K562 (cell line): Measurements from ENCODE around the gene GRID2IP. TPM values are rescaled to one million over a fixed set of nuclear protein-coding genes. Genes with fewer than 3 reads are reported as not detected.

Experiments
- ATAC-seq: fragments of 200-7000 bp; cut with Tn5 transposase; 3 replicates; pipeline ENCODE4 v1.9.1; 2020; ENCODE audit warnings: moderate library complexity
- BruUV-seq: library from RNA; stranded (reverse); fragments of 400-500 nt; replicated peaks from 2 replicates; lab custom pipeline; 2021; lab: Mats Ljungman, UMichigan
- CTCF ChIA-PET: fragments of 300-600 bp; formaldehyde crosslinking; extraction: SDS; loops from one replicate; lab custom pipeline; 2021; ENCODE audit warnings: low intra/inter-chr PET ratio; lab: Yijun Ruan, JAX
- POLR2A ChIA-PET: fragments of 300-600, 350-650 bp; sonication (Branson Sonifier 250); formaldehyde crosslinking; extraction: SDS; loops from one replicate; lab custom pipeline; 2021; ENCODE audit warnings: antibody characterized with exemption, inconsistent platforms; lab: Yijun Ruan, JAX
- DNase-seq, 4 experiments: peaks; one replicate each; pipeline versions ENCODE4 v3.0.0 to v3.0.0-alpha.2; 2011 to 2018; ENCODE audit warnings: low spot score in 3 of 4, mixed read lengths in 3 of 4; ENCODE audit errors: extremely low read depth in 1 of 4
- FAIRE-seq: peaks from 2 replicates; lab custom pipeline; 2011; peaks lifted over from hg19 to GRCh38; lab: Jason Lieb, UNC
- H2AFZ ChIP-seq: 2 replicates; pipeline ENCODE4 v1.6.0; 2011; ENCODE audit warnings: low read depth, low read length, control low read depth, inconsistent platforms
- H3K27ac ChIP-seq: fragments of 200-600 bp; 3 replicates; pipeline ENCODE4 v1.8.0; 2011; ENCODE audit warnings: low read depth, mild to moderate bottlenecking, control low read depth, inconsistent platforms, low read length, moderate library complexity, mixed read lengths; ENCODE audit errors: extremely low read depth
- H3K27me3 ChIP-seq, 2 experiments: fragments of 300-600 bp in 1 of 2; 2 replicates in 1 of 2; 3 replicates in 1 of 2; pipeline versions ENCODE4 v1.6.0 to v1.8.0; 2011; ENCODE audit warnings: inconsistent platforms in 2 of 2, low read length in 2 of 2, mild to moderate bottlenecking in 1 of 2, mixed read lengths in 1 of 2, moderate library complexity in 1 of 2; ENCODE audit not compliant: control insufficient read depth in 2 of 2, insufficient read depth in 2 of 2
- H3K36me3 ChIP-seq: fragments of 300-600 bp; 3 replicates; pipeline ENCODE4 v1.8.0; 2011; ENCODE audit warnings: mild to moderate bottlenecking, low read length, inconsistent platforms; ENCODE audit not compliant: control insufficient read depth, insufficient read depth
- H3K4me1 ChIP-seq, 2 experiments: fragments of 200-600 bp in 1 of 2; replicated peaks in 1 of 2; 2 replicates in 1 of 2; 3 replicates in 1 of 2; pipeline versions ENCODE4 v1.5.1 to v1.8.0; 2011; ENCODE audit warnings: inconsistent platforms in 2 of 2, low read length in 2 of 2, mild to moderate bottlenecking in 1 of 2, mixed read lengths in 1 of 2, moderate library complexity in 1 of 2; ENCODE audit not compliant: control insufficient read depth in 2 of 2, insufficient read depth in 2 of 2
- H3K4me2 ChIP-seq: 2 replicates; pipeline ENCODE4 v1.6.1; 2011; ENCODE audit warnings: low read length, control low read depth, inconsistent platforms, mixed read lengths; ENCODE audit not compliant: insufficient read depth
- H3K4me3 ChIP-seq: fragments of 200-600 bp; sonication (generic), shearing (Covaris generic); 2 replicates; pipeline ENCODE4 v1.5.1; 2016; ENCODE audit warnings: control low read depth, inconsistent platforms
- H3K79me2 ChIP-seq: fragments of 200-600 bp; 3 replicates; pipeline ENCODE4 v1.8.0; 2011; ENCODE audit warnings: low read length, inconsistent platforms; ENCODE audit not compliant: control insufficient read depth, insufficient read depth
- H3K9ac ChIP-seq, 2 experiments: 2 replicates each; pipeline versions ENCODE4 v1.6.0 to v1.6.1; 2011; ENCODE audit warnings: low read depth in 2 of 2, low read length in 2 of 2, control low read depth in 1 of 2, inconsistent platforms in 1 of 2, mild to moderate bottlenecking in 1 of 2, mixed read lengths in 1 of 2; ENCODE audit not compliant: insufficient read depth in 1 of 2
- H3K9me1 ChIP-seq: one replicate; pipeline ENCODE4 v1.6.0; 2011; ENCODE audit warnings: inconsistent platforms, mild to moderate bottlenecking, low read length, moderate library complexity; ENCODE audit not compliant: control insufficient read depth, insufficient read depth
- H3K9me3 ChIP-seq: replicated peaks from 2 replicates; pipeline ENCODE4 v1.5.1; 2011; ENCODE audit warnings: low read depth, low read length, inconsistent platforms; ENCODE audit not compliant: control insufficient read depth, insufficient read depth
- H4K20me1 ChIP-seq: replicated peaks from 2 replicates; pipeline ENCODE4 v1.6.1; 2011; ENCODE audit warnings: low read length, inconsistent platforms, mixed read lengths; ENCODE audit not compliant: control insufficient read depth, insufficient read depth
- ATF4 ChIP-seq: fragments of 450-650 bp; formaldehyde crosslinking; IDR thresholded peaks from 2 replicates; pipeline ENCODE4 v1.4.0; 2022; ENCODE audit warnings: mild to moderate bottlenecking, moderate library complexity
- BMI1 ChIP-seq: fragments of 150-350 bp; IDR thresholded peaks from 2 replicates; pipeline ENCODE4 v1.6.1; 2014; ENCODE audit warnings: low read length
- BRD4 ChIP-seq: fragments of 200-600 bp; sonication (generic); IDR thresholded peaks from 2 replicates; pipeline ENCODE4 v1.6.1; 2017; ENCODE audit warnings: inconsistent platforms
- ETS2 ChIP-seq: IDR thresholded peaks from 2 replicates; pipeline ENCODE4 v1.6.1; 2016; ENCODE audit warnings: borderline replicate concordance, missing genetic modification characterization, mild to moderate bottlenecking, moderate library complexity, missing compliant biosample characterization; ENCODE audit not compliant: poor library complexity, severe bottlenecking
- GATAD2B ChIP-seq: fragments of 450-650 bp; IDR thresholded peaks from 2 replicates; pipeline ENCODE4 v1.6.1; 2017; ENCODE audit warnings: mild to moderate bottlenecking, borderline replicate concordance
- HDAC6 ChIP-seq: IDR thresholded peaks from 2 replicates; pipeline ENCODE4 v1.6.1; 2012; ENCODE audit warnings: low read depth, mild to moderate bottlenecking, control low read depth, inconsistent platforms, low read length, moderate library complexity
- HDGF ChIP-seq: fragments of 450-650 bp; IDR thresholded peaks from 2 replicates; pipeline ENCODE4 v1.6.1; 2016
- L3MBTL2 ChIP-seq: fragments of 450-650 bp; IDR thresholded peaks from 2 replicates; pipeline ENCODE4 v1.6.1; 2016; ENCODE audit warnings: mild to moderate bottlenecking, moderate library complexity
- MAX ChIP-seq: sonication (generic); formaldehyde crosslinking; IDR thresholded peaks from 2 replicates; pipeline ENCODE4 v1.9.0; 2022; ENCODE audit warnings: mild to moderate bottlenecking, missing genetic modification reagents
- POLR2G ChIP-seq: fragments of 200-400 bp; formaldehyde crosslinking; IDR thresholded peaks from 2 replicates; pipeline ENCODE4 v1.6.1; 2017; ENCODE audit warnings: low read depth, mild to moderate bottlenecking, antibody characterized with exemption, low read length, moderate library complexity
- SAFB2 ChIP-seq: fragments of 200-400 bp; formaldehyde crosslinking; IDR thresholded peaks from 2 replicates; pipeline ENCODE4 v1.6.1; 2018; ENCODE audit warnings: borderline replicate concordance, low read length, low read depth, moderate library complexity; ENCODE audit not compliant: severe bottlenecking
- STAT6 ChIP-seq: sonication (generic); formaldehyde crosslinking; IDR thresholded peaks from 2 replicates; pipeline ENCODE4 v1.8.1; 2023; ENCODE audit warnings: mild to moderate bottlenecking, missing genetic modification reagents
- TOE1 ChIP-seq, 2 experiments: fragments of 450-650 bp in 1 of 2; sonication (generic) in 1 of 2; formaldehyde crosslinking in 1 of 2; IDR thresholded peaks; 2 replicates each; pipeline versions ENCODE4 v1.7.1 to v1.8.0; 2016 to 2022; ENCODE audit warnings: borderline replicate concordance in 2 of 2, mild to moderate bottlenecking in 2 of 2, antibody characterized with exemption in 1 of 2, inconsistent platforms in 1 of 2, low read depth in 1 of 2, missing genetic modification reagents in 1 of 2, moderate library complexity in 1 of 2
- XRCC3 ChIP-seq: fragments of 450-650 bp; IDR thresholded peaks from 2 replicates; pipeline ENCODE4 v1.6.1; 2017; ENCODE audit warnings: mild to moderate bottlenecking, moderate library complexity
- ZNF23 ChIP-seq: fragments of 250-450 bp; sonication (Bioruptor Pico); IDR thresholded peaks from 2 replicates; pipeline ENCODE4 v1.4.0; 2020; ENCODE audit warnings: mild to moderate bottlenecking
- WGBS: fragments of 100-300 bp; shearing (Covaris generic); methylation state at CpG from one replicate; pipeline ENCODE4 v1.1.6; 2016; ENCODE audit warnings: low coverage, mixed read lengths; ENCODE audit not compliant: insufficient coverage; ENCODE audit errors: missing lambda C conversion rate; 5-methylcytosine and 5-hydroxymethylcytosine counted together
- in situ Hi-C: fragments of 300-500 bp; cut with MboI; formaldehyde crosslinking; loops from 4 replicates; pipeline ENCODE4 v1.15.0; 2018; ENCODE audit warnings: inconsistent platforms, mixed read lengths
- intact Hi-C: fragments of 100-400 bp; cut with micrococcal nuclease; formaldehyde crosslinking; loops from 2 replicates; pipeline ENCODE4 v1.14.2; 2022
- polyA plus RNA-seq, 8 experiments: library from polyadenylated mRNA; depleted of rRNA in 4 of 8; stranded (reverse) in 5 of 8; unstranded in 3 of 8; fragments of >200 nt; fragmentation: Nextera tagmentation in 2 of 8; fragmentation: Illumina TruSeq in 1 of 8; extraction: Ambion mirVana in 2 of 8; extraction: Trizol in 1 of 8; gene quantifications; 2 replicates each; pipeline versions ENCODE4 v1.2.1 to v1.2.3, GENCODE V29; 2011 to 2014; ENCODE audit warnings: inconsistent platforms in 1 of 8, missing spikeins in 1 of 8
- total RNA-seq, 7 experiments: library from RNA; depleted of rRNA in 6 of 7; stranded (reverse); fragments of >200 nt in 6 of 7; fragmentation: Illumina TruSeq in 2 of 7; extraction: Trizol in 2 of 7; gene quantifications; 2 replicates each; pipeline versions ENCODE4 v1.2.1 to v1.2.3, GENCODE V29; 2011 to 2021; ENCODE audit warnings: low replicate concordance in 1 of 7

The GRID2IP gene
- total and polyA plus RNA-seq, 9 of the 15 experiments (the other 6 are each of a cell fraction or from before 2014, with no cell fraction given): not detected

GRCh38 chr7:6565655-6566054 lies 14.4 kb upstream of the GRID2IP start:
- FAIRE-seq (no peak), DNase-seq (no peak), ATAC-seq (no peak)
- Histone ChIP-seq H3K4me3 (no peak overlapping the region), H3K4me1 (no peaks in the 10 kb centered on the region; a peak in 1 of 5 replicates), H3K4me2 (no peak overlapping the region), H3K9ac (no peak overlapping the region), H3K27me3 (peaks cover 21 to 29% of the 10 kb centered on the region in 2 experiments; a peak in 4 of 5 replicates), H4K20me1 (no peaks in the 10 kb centered on the region), H3K9me1 (no peaks in the 10 kb centered on the region), H3K79me2 (no peaks in the 10 kb centered on the region), H3K36me3 (no peaks in the 10 kb centered on the region), H3K27ac (no peak overlapping the region), H3K9me3 (no peaks in the 10 kb centered on the region), H2AFZ (no peak overlapping the region)
- 15% methylated on average over 3 of the region's 4 CpGs for WGBS
- no TSS peak for BruUV-seq
- intact Hi-C loops (no loop called here), in situ Hi-C loops (no loop called here)
- ChIA-PET POLR2A (interaction anchor here (0.8 kb wide), 2 partner anchors 11 to 25 kb away, joined by 3 read pairs; no protein-coding TSS in a partner anchor), CTCF (no interaction called here)
- TF ChIP-seq ETS2 (tag): no peak
- no peak for TF ChIP-seq BRD4
- TF ChIP-seq STAT6: no peak
- no peak for TF ChIP-seq L3MBTL2
- TF ChIP-seq ZNF23 (CRISPR knock-in tag): no peak
- no peak for TF ChIP-seq POLR2G
- TF ChIP-seq HDAC6: no peak
- no peak for TF ChIP-seq XRCC3
- TF ChIP-seq MAX: no peak
- TF ChIP-seq SAFB2: no peak
- no peak for TF ChIP-seq TOE1 (IDR thresholded peaks at IDR 0.05; ENCODE audit: borderline replicate concordance)
- TF ChIP-seq TOE1 (CRISPR knock-in tag; IDR thresholded peaks at IDR 0.05; ENCODE audit: borderline replicate concordance, low read depth): no peak
- TF ChIP-seq ATF4 (CRISPR knock-in tag): no peak
- no peak for TF ChIP-seq HDGF
- no peak for TF ChIP-seq BMI1
- TF ChIP-seq GATAD2B: no peak
